OCI-LY7 (cell line): ENCODE measurements around the gene CD80. TPM values are rescaled to one million over a fixed set of nuclear protein-coding genes. Genes with fewer than 3 reads are reported as not detected.

Experiments used
- BruUV-seq: library from RNA; stranded (reverse); fragments of 400-500 nt; replicated peaks from 2 replicates; lab custom pipeline; 2021; lab: Mats Ljungman, UMichigan
- CTCF ChIA-PET: fragments of 300-600 bp; sonication (Branson Sonifier 250); formaldehyde crosslinking; loops from one replicate; lab custom pipeline; 2022; ENCODE audit warnings: antibody characterized with exemption; ENCODE audit not compliant: unreplicated experiment; lab: Charles Lee
- POLR2A ChIA-PET: fragments of 300-600 bp; sonication (Branson Sonifier 250); formaldehyde crosslinking; loops from one replicate; lab custom pipeline; 2022; ENCODE audit warnings: antibody characterized with exemption; lab: Charles Lee
- DNase-seq: peaks from one replicate; pipeline ENCODE4 v3.0.0-alpha.2; 2015; ENCODE audit warnings: low spot score
- H2AFZ ChIP-seq: fragments of 200-600 bp; sonication (generic), shearing (Covaris generic); 2 replicates; pipeline ENCODE4 v1.6.1; 2014; ENCODE audit warnings: mild to moderate bottlenecking, antibody characterized with exemption, low read length, moderate library complexity
- H3K27ac ChIP-seq: fragments of 200-600 bp; sonication (generic); 2 replicates; pipeline ENCODE4 v1.5.1; 2014; ENCODE audit warnings: mixed run types, low read depth, mild to moderate bottlenecking, moderate library complexity, low read length, inconsistent platforms; ENCODE audit not compliant: poor library complexity, severe bottlenecking
- H3K36me3 ChIP-seq: fragments of 200-600 bp; sonication (generic); 2 replicates; pipeline ENCODE4 v1.6.1; 2014; ENCODE audit warnings: mild to moderate bottlenecking, antibody characterized with exemption, low read length, moderate library complexity, mixed read lengths; ENCODE audit not compliant: insufficient read depth
- H3K4me1 ChIP-seq: fragments of 200-600 bp; sonication (generic); 2 replicates; pipeline ENCODE4 v1.5.1; 2014; ENCODE audit warnings: mild to moderate bottlenecking, low read length; ENCODE audit not compliant: insufficient read depth, poor library complexity, severe bottlenecking
- H3K4me2 ChIP-seq: fragments of 200-600 bp; sonication (generic); 2 replicates; pipeline ENCODE4 v1.6.1; 2014; ENCODE audit warnings: mild to moderate bottlenecking, low read length
- H3K4me3 ChIP-seq: fragments of 200-600 bp; sonication (generic); 2 replicates; pipeline ENCODE4 v1.5.1; 2014; ENCODE audit warnings: mild to moderate bottlenecking, low read depth, low read length; ENCODE audit not compliant: poor library complexity, severe bottlenecking
- H3K79me2 ChIP-seq: fragments of 200-600 bp; sonication (generic); 2 replicates; pipeline ENCODE4 v1.6.1; 2016; ENCODE audit warnings: low read depth, mild to moderate bottlenecking, low read length, moderate library complexity, mixed read lengths; ENCODE audit not compliant: insufficient read depth
- H3K9me2 ChIP-seq: fragments of 200-600 bp; sonication (generic); 2 replicates; pipeline ENCODE4 v1.6.1; 2016; ENCODE audit warnings: mild to moderate bottlenecking, low read length, mixed read lengths; ENCODE audit not compliant: insufficient read depth
- H3K9me3 ChIP-seq: fragments of 200-600 bp; sonication (generic); 2 replicates; pipeline ENCODE4 v1.6.1; 2014; ENCODE audit warnings: mild to moderate bottlenecking, mixed run types, low read length, mixed read lengths
- H4K20me1 ChIP-seq: fragments of 200-600 bp; sonication (generic); 2 replicates; pipeline ENCODE4 v1.6.1; 2014; ENCODE audit warnings: mild to moderate bottlenecking, antibody characterized with exemption, low read length, moderate library complexity, mixed read lengths; ENCODE audit not compliant: insufficient read depth
- EZH2phosphoT487 ChIP-seq: fragments of 200-600 bp; sonication (generic); IDR thresholded peaks from 2 replicates; pipeline ENCODE4 v1.6.1; 2018; ENCODE audit warnings: low read depth, borderline replicate concordance, mild to moderate bottlenecking, mixed run types, antibody characterized with exemption, low read length, moderate library complexity, mixed read lengths
- intact Hi-C: fragments of 100-400 bp; cut with micrococcal nuclease; formaldehyde crosslinking; loops from one replicate; pipeline ENCODE4 v1.10.0; 2022; ENCODE audit not compliant: unreplicated experiment
- total RNA-seq, 2 experiments: library from RNA; depleted of rRNA in 1 of 2; stranded (reverse); fragments of >200 nt in 1 of 2; shearing (Covaris generic) in 1 of 2; gene quantifications; 2 replicates each; pipeline ENCODE4 v1.2.3, GENCODE V29; 2014 to 2022
- TF ChIP-seq, protein P1 (sequence below): fragments of 200-600 bp; sonication (generic); conservative IDR thresholded peaks from 2 replicates; pipeline ENCODE4 v1.5.1; 2014; ENCODE audit warnings: mild to moderate bottlenecking, antibody characterized with exemption, low read length, moderate library complexity, mixed read lengths

CD80 gene
- total RNA-seq, 2 experiments from 2014 or later, result not detected

DNA sequence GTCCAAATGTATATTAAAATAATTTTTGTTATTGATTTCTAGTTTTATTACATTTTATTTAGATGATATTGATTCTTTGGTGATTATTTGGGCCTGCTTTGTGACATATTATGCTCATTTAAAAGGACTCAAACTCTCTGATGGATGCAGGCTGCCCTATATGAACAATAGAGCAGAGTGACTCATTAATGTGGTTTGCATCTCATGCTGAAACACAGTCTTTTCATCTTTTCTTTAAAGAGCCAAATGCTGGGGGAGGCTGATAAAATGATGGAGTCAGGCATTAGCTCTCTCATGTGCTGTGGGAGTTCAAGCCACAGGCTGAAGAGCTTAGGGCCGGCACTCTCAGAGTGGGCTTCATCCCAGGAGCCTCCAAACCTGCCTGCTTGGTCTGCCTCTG lies 45.5 kb upstream of the CD80 start:
- Histone ChIP-seq H3K4me2 (no peak overlapping the region), H3K9me3 (no peaks in the 10 kb centered on the region), H3K4me3 (no peak overlapping the region), H3K27ac (no peak overlapping the region), H2AFZ (no peak overlapping the region), H4K20me1 (no peaks in the 10 kb centered on the region), H3K9me2 (no peaks in the 10 kb centered on the region), H3K36me3 (no peaks in the 10 kb centered on the region), H3K79me2 (no peaks in the 10 kb centered on the region), H3K4me1 (no peaks in the 10 kb centered on the region)
- intact Hi-C loops, result no loop called here
- CTCF ChIA-PET, result no interaction called here
- TF ChIP-seq, protein P1, sequence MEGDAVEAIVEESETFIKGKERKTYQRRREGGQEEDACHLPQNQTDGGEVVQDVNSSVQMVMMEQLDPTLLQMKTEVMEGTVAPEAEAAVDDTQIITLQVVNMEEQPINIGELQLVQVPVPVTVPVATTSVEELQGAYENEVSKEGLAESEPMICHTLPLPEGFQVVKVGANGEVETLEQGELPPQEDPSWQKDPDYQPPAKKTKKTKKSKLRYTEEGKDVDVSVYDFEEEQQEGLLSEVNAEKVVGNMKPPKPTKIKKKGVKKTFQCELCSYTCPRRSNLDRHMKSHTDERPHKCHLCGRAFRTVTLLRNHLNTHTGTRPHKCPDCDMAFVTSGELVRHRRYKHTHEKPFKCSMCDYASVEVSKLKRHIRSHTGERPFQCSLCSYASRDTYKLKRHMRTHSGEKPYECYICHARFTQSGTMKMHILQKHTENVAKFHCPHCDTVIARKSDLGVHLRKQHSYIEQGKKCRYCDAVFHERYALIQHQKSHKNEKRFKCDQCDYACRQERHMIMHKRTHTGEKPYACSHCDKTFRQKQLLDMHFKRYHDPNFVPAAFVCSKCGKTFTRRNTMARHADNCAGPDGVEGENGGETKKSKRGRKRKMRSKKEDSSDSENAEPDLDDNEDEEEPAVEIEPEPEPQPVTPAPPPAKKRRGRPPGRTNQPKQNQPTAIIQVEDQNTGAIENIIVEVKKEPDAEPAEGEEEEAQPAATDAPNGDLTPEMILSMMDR, result no peak
- no peak for TF ChIP-seq EZH2phosphoT487
- no TSS peak for BruUV-seq
- no peak for DNase-seq
- POLR2A ChIA-PET, result no interaction called here

DNA sequence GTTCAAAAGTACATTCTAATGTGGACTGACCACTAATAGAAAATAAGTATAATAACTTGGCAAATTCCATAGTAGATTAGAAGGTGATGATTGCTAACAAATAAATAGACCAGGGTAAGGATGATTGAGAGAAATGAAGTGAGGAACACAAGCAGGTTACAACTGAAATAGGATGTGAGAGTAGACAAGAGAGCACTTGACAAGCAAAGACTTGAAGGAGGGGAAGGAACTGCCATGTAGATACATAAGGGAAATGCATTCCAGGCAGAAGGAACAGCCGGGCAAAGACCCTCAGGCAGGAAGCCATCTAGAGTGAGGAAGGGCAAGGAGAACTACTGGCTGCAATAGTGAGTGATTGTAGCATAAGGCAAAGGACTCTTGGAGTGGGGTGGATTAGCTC lies 43.3 kb upstream of the CD80 start:
- H3K4me3 ChIP-seq, result no peak overlapping the region
- no peak overlapping the region for H3K27ac ChIP-seq
- H2AFZ ChIP-seq, result no peak overlapping the region
- H3K9me3 ChIP-seq, result no peaks in the 10 kb centered on the region
- no peaks in the 10 kb centered on the region for H3K79me2 ChIP-seq
- no peak for TF ChIP-seq EZH2phosphoT487
- TF ChIP-seq, protein P1, result no peak
- no peaks in the 10 kb centered on the region for H4K20me1 ChIP-seq
- no peak overlapping the region for H3K4me2 ChIP-seq
- no peaks in the 10 kb centered on the region for H3K36me3 ChIP-seq
- intact Hi-C loops, result no loop called here
- no TSS peak for BruUV-seq
- H3K9me2 ChIP-seq, result no peaks in the 10 kb centered on the region
- POLR2A ChIA-PET, result no interaction called here
- CTCF ChIA-PET, result no interaction called here
- H3K4me1 ChIP-seq, result no peaks in the 10 kb centered on the region
- no peak for DNase-seq

DNA sequence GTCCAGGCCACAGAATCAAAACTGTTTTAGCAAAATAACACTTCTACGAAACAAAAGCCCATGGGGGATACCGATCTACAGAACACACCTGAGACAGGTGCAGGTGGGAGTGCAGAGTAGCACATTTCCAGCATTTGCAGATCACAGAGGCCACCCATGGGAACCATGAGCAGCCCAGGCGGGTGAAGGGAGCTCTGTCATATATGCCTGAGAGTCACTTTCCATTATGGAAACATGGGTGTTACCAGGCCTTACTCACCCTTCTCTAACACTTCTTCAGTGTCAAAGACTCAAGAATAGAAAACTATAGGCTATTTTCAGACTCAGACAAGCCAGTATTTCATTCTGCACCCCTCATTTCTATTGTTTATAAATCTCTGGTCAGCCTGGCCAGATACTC lies 41.7 kb upstream of the CD80 start:
- Histone ChIP-seq H3K4me2 (no peak overlapping the region), H3K9me2 (no peaks in the 10 kb centered on the region), H2AFZ (no peak overlapping the region), H4K20me1 (no peaks in the 10 kb centered on the region), H3K9me3 (no peaks in the 10 kb centered on the region), H3K4me3 (no peak overlapping the region), H3K36me3 (no peaks in the 10 kb centered on the region), H3K27ac (no peak overlapping the region), H3K4me1 (no peaks in the 10 kb centered on the region), H3K79me2 (no peaks in the 10 kb centered on the region)
- POLR2A ChIA-PET, result interaction anchor here (0.5 kb wide), 1 partner anchor 83 kb away, joined by 4 read pairs; no protein-coding TSS in a partner anchor
- no peak for TF ChIP-seq EZH2phosphoT487
- TF ChIP-seq, protein P1, result no peak
- no TSS peak for BruUV-seq
- DNase-seq, result no peak
- intact Hi-C loops, result no loop called here
- CTCF ChIA-PET, result no interaction called here
